DND-41 (cell line): ENCODE data around the gene CHRNB4.

Experiments
- ATAC-seq: fragments of 200-7000 bp; cut with Tn5 transposase; 3 replicates; pipeline ENCODE4 v1.9.1; 2021; ENCODE audit warnings: low read depth; ENCODE audit not compliant: insufficient read depth
- DNase-seq: peaks from one replicate; pipeline ENCODE4 v3.0.0-alpha.2; 2020
- H2AFZ ChIP-seq: 2 replicates; pipeline ENCODE4 v1.6.0; 2012; ENCODE audit warnings: low read depth, low read length
- H3K27ac ChIP-seq: 2 replicates; pipeline ENCODE4 v1.5.1; 2012; ENCODE audit warnings: low read length, inconsistent platforms
- H3K27me3 ChIP-seq: fragments of 200-600 bp; sonication (generic); 2 replicates; pipeline ENCODE4 v1.6.0; 2012; ENCODE audit warnings: low read length, mild to moderate bottlenecking, inconsistent platforms; ENCODE audit not compliant: insufficient read depth, poor library complexity
- H3K36me3 ChIP-seq: 2 replicates; pipeline ENCODE4 v1.5.1; 2012; ENCODE audit warnings: low read length, inconsistent platforms; ENCODE audit not compliant: insufficient read depth
- H3K4me1 ChIP-seq: 2 replicates; pipeline ENCODE4 v1.5.1; 2012; ENCODE audit warnings: mild to moderate bottlenecking, low read length; ENCODE audit not compliant: insufficient read depth
- H3K4me2 ChIP-seq: 2 replicates; pipeline ENCODE4 v1.6.0; 2012; ENCODE audit warnings: mild to moderate bottlenecking, moderate library complexity, low read length, inconsistent platforms; ENCODE audit not compliant: insufficient read depth
- H3K4me3 ChIP-seq, 2 experiments: fragments of 200-600 bp in 1 of 2; shearing (Covaris generic) in 1 of 2; 2 replicates each; pipeline ENCODE4 v1.5.1; 2012 to 2016; ENCODE audit warnings: inconsistent platforms in 2 of 2, low read length in 2 of 2, mild to moderate bottlenecking in 2 of 2, low read depth in 1 of 2, moderate library complexity in 1 of 2
- H3K79me2 ChIP-seq: 2 replicates; pipeline ENCODE4 v1.6.0; 2012; ENCODE audit warnings: low read length, inconsistent platforms; ENCODE audit not compliant: insufficient read depth
- H3K9ac ChIP-seq: 2 replicates; pipeline ENCODE4 v1.6.0; 2012; ENCODE audit warnings: low read depth, mild to moderate bottlenecking, inconsistent platforms, low read length, moderate library complexity
- H3K9me3 ChIP-seq: 2 replicates; pipeline ENCODE4 v1.5.1; 2012; ENCODE audit warnings: low read length, moderate library complexity, mild to moderate bottlenecking, inconsistent platforms; ENCODE audit not compliant: insufficient read depth, severe bottlenecking
- H4K20me1 ChIP-seq: 2 replicates; pipeline ENCODE4 v1.6.0; 2012; ENCODE audit warnings: low read length; ENCODE audit not compliant: insufficient read depth
- CTCF ChIP-seq: IDR thresholded peaks from 2 replicates; pipeline ENCODE4 v1.5.1; 2012; ENCODE audit warnings: borderline replicate concordance, low read length, moderate library complexity, mild to moderate bottlenecking; ENCODE audit not compliant: poor library complexity, severe bottlenecking; ENCODE audit errors: extremely low read depth
- EZH2 ChIP-seq: IDR thresholded peaks from 3 replicates; pipeline ENCODE4 v1.6.1; 2012; ENCODE audit warnings: borderline replicate concordance, low read depth, mild to moderate bottlenecking, moderate library complexity, low read length, inconsistent platforms; ENCODE audit not compliant: severe bottlenecking

CHRNB4 gene

GRCh38 chr15:78619022-78619950, 21.7 kb downstream of the CHRNB4 start:
- no peak overlapping the region for H3K4me2 ChIP-seq
- H2AFZ ChIP-seq: no peak overlapping the region
- H3K79me2 ChIP-seq: no peaks in the 10 kb centered on the region
- peaks cover 29% of the 10 kb centered on the region for H3K4me1 ChIP-seq
- no peak overlapping the region for H3K9ac ChIP-seq
- H4K20me1 ChIP-seq: no peaks in the 10 kb centered on the region
- H3K9me3 ChIP-seq: no peaks in the 10 kb centered on the region
- H3K4me3 ChIP-seq: no peak overlapping the region
- TF ChIP-seq CTCF (no peak), EZH2 (no peak)
- no peak for ATAC-seq
- DNase-seq: no peak
- H3K27me3 ChIP-seq: peaks cover 31% of the 10 kb centered on the region
- H3K36me3 ChIP-seq: no peaks in the 10 kb centered on the region
- no peak overlapping the region for H3K27ac ChIP-seq

- ATAC-seq (peak; percentile 36; the same call in 1 of the 3 replicates), DNase-seq (peak; percentile 80)
- peaks cover 31% of the 10 kb centered on the region for H3K27me3 ChIP-seq
- peaks cover 29% of the 10 kb centered on the region for H3K4me1 ChIP-seq
- H3K9ac ChIP-seq: no peak overlapping the region
- no peaks in the 10 kb centered on the region for H3K36me3 ChIP-seq
- H3K79me2 ChIP-seq: no peaks in the 10 kb centered on the region
- H2AFZ ChIP-seq: no peak overlapping the region
- no peaks in the 10 kb centered on the region for H3K9me3 ChIP-seq
- H3K4me2 ChIP-seq: no peak overlapping the region
- H4K20me1 ChIP-seq: no peaks in the 10 kb centered on the region
- TF ChIP-seq EZH2 (no peak), CTCF (peak; percentile 80)
- no peak overlapping the region for H3K4me3 ChIP-seq
- no peak overlapping the region for H3K27ac ChIP-seq
Measured at GRCh38 chr15:78618490-78618934, 22.5 kb downstream of the CHRNB4 start.

- Histone ChIP-seq H3K9me3 (no peaks in the 10 kb centered on the region), H3K4me3 (no peak overlapping the region), H3K9ac (no peak overlapping the region), H3K4me2 (no peak overlapping the region), H3K4me1 (peaks cover 29% of the 10 kb centered on the region), H3K27ac (no peak overlapping the region), H3K36me3 (no peaks in the 10 kb centered on the region), H3K27me3 (peaks cover 31% of the 10 kb centered on the region), H4K20me1 (no peaks in the 10 kb centered on the region), H3K79me2 (no peaks in the 10 kb centered on the region), H2AFZ (no peak overlapping the region)
- no peak for TF ChIP-seq EZH2
- DNase-seq (no peak), ATAC-seq (no peak)
Measured at GRCh38 chr15:78618064-78618463, 22.9 kb downstream of the CHRNB4 start.

- peaks cover 31% of the 10 kb centered on the region for H3K27me3 ChIP-seq
- no peaks in the 10 kb centered on the region for H3K79me2 ChIP-seq
- no peaks in the 10 kb centered on the region for H4K20me1 ChIP-seq
- no peak overlapping the region for H3K27ac ChIP-seq
- TF ChIP-seq EZH2: no peak
- TF ChIP-seq CTCF: no peak
- H3K9ac ChIP-seq: no peak overlapping the region
- H3K9me3 ChIP-seq: no peaks in the 10 kb centered on the region
- no peaks in the 10 kb centered on the region for H3K36me3 ChIP-seq
- no peak overlapping the region for H3K4me2 ChIP-seq
- no peak overlapping the region for H2AFZ ChIP-seq
- peaks cover 27% of the 10 kb centered on the region for H3K4me1 ChIP-seq
- ATAC-seq: no peak
- DNase-seq: no peak
- no peak overlapping the region for H3K4me3 ChIP-seq
Measured at GRCh38 chr15:78617516-78617915, 23.5 kb downstream of the CHRNB4 start.
